ENCODE measurements around the gene SFXN5. TPM values are rescaled to one million over a fixed set of nuclear protein-coding genes. Genes with fewer than 3 reads are reported as not detected.

Gene SFXN5
- total RNA-seq, 1 experiment from 2014 or later: 27.8 TPM

DNA sequence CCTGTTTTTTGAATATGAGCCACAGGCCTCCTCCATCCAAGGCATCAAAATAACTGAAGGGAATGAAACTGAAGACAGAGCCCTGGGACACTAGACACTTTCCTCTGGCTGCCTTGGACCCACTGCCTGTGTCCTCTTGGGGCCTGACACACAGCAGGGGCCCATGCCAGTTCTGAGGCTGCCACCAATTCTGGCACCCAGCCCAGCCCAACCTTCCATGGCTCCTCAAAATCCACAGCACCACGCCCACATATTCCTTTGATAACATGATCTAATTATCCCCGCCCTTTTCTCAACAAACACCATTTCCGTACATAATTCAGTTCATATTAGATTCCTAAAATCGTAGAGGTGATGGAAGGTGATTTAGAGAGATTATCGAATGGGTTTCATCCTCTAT, 90.0 kb downstream of the SFXN5 start:
- Histone ChIP-seq H3K36me3 (ENCODE audit: control insufficient read depth, insufficient read depth, low read length) (no peaks in the 10 kb centered on the region), H3K4me1 (ENCODE audit: control insufficient read depth, insufficient read depth, low read length) (no peaks in the 10 kb centered on the region; the same call in 1 of the 2 replicates), H3K27ac (ENCODE audit: low read length) (no peak overlapping the region), H3K27me3 (ENCODE audit: control insufficient read depth, insufficient read depth, low read length) (no peaks in the 10 kb centered on the region), H3K4me3 (ENCODE audit: low read depth in 2 of 2, low read length in 2 of 2) (no peak overlapping the region), H3K9me3 (ENCODE audit: control insufficient read depth, insufficient read depth, low read depth, low read length) (no peaks in the 10 kb centered on the region)
- no TSS peak for BruUV-seq (replicated peaks)
- ATAC-seq (no peak), DNase-seq (ENCODE audit: low read depth, low spot score) (no peak)
- CTCF ChIA-PET: no interaction called here
- intact Hi-C loops (cut with micrococcal nuclease; ENCODE audit: unreplicated experiment) (no loop called here), in situ Hi-C loops (cut with HindIII; ENCODE audit: low pct_unique_long_range_greater_than_20kb, low sequenced_read_pairs) (no loop called here)
- TF ChIP-seq, protein P1, sequence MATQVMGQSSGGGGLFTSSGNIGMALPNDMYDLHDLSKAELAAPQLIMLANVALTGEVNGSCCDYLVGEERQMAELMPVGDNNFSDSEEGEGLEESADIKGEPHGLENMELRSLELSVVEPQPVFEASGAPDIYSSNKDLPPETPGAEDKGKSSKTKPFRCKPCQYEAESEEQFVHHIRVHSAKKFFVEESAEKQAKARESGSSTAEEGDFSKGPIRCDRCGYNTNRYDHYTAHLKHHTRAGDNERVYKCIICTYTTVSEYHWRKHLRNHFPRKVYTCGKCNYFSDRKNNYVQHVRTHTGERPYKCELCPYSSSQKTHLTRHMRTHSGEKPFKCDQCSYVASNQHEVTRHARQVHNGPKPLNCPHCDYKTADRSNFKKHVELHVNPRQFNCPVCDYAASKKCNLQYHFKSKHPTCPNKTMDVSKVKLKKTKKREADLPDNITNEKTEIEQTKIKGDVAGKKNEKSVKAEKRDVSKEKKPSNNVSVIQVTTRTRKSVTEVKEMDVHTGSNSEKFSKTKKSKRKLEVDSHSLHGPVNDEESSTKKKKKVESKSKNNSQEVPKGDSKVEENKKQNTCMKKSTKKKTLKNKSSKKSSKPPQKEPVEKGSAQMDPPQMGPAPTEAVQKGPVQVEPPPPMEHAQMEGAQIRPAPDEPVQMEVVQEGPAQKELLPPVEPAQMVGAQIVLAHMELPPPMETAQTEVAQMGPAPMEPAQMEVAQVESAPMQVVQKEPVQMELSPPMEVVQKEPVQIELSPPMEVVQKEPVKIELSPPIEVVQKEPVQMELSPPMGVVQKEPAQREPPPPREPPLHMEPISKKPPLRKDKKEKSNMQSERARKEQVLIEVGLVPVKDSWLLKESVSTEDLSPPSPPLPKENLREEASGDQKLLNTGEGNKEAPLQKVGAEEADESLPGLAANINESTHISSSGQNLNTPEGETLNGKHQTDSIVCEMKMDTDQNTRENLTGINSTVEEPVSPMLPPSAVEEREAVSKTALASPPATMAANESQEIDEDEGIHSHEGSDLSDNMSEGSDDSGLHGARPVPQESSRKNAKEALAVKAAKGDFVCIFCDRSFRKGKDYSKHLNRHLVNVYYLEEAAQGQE (IDR thresholded peaks at IDR 0.05; ENCODE audit: insufficient read depth in 1 of 2, low read depth in 2 of 2, low read length in 1 of 2): no peak
- POLR2A ChIA-PET: no interaction called here

DNA sequence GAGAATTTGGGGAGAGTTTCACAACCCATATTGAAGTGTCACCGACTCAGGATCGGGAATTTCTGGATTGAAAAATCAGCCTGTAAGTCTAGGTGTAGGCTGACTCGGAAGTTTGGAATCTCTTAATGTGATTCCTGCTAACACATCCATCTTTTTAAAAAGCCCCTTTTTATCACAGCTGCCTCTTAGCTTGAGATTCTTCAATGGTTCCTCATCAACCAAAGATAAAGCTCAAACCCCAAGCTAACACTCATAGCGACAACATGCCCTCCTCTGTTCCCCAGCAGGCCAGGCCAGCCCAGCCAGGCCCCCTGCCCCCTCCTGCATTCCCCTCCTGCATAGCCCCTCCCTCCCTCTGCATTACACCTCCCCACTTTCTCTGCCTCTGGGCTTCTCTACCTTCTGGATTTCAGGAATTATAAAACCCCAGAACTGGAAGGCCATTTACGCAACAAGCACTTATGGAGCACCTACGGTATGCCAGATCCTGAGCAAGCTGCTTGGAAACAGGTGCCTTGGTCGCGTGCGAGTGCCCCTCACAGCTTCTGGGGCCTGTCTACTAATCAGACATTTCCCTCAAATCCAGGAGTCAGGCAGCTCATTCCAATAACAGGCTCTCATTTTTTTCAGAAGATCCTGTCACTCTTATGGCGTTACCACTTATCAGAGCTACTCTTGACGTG, 90.8 kb downstream of the SFXN5 start:
- TF ChIP-seq SIN3A (IDR thresholded peaks at IDR 0.05; ENCODE audit: borderline replicate concordance, insufficient read depth, low read depth, low read length): no peak
- TF ChIP-seq POLR2AphosphoS5 (IDR thresholded peaks at IDR 0.05; ENCODE audit: low read depth, low read length): no peak
- no peak for TF ChIP-seq TCF7L2 (IDR thresholded peaks at IDR 0.05; ENCODE audit: low read depth, low read length)
- TF ChIP-seq, protein P2, sequence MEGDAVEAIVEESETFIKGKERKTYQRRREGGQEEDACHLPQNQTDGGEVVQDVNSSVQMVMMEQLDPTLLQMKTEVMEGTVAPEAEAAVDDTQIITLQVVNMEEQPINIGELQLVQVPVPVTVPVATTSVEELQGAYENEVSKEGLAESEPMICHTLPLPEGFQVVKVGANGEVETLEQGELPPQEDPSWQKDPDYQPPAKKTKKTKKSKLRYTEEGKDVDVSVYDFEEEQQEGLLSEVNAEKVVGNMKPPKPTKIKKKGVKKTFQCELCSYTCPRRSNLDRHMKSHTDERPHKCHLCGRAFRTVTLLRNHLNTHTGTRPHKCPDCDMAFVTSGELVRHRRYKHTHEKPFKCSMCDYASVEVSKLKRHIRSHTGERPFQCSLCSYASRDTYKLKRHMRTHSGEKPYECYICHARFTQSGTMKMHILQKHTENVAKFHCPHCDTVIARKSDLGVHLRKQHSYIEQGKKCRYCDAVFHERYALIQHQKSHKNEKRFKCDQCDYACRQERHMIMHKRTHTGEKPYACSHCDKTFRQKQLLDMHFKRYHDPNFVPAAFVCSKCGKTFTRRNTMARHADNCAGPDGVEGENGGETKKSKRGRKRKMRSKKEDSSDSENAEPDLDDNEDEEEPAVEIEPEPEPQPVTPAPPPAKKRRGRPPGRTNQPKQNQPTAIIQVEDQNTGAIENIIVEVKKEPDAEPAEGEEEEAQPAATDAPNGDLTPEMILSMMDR (IDR thresholded peaks at IDR 0.05): no peak
- TF ChIP-seq, protein P1 (IDR thresholded peaks at IDR 0.05; ENCODE audit: insufficient read depth in 1 of 2, low read depth in 2 of 2, low read length in 1 of 2): no peak
- CTCF ChIA-PET: interaction anchor here (0.9 kb wide), 1 partner anchor 87 kb away, joined by 4 read pairs; no protein-coding TSS in a partner anchor
- in situ Hi-C loops (cut with HindIII; ENCODE audit: low pct_unique_long_range_greater_than_20kb, low sequenced_read_pairs): no loop called here
- Histone ChIP-seq H3K27ac (ENCODE audit: low read length) (no peak overlapping the region), H3K4me3 (ENCODE audit: low read depth in 2 of 2, low read length in 2 of 2) (no peak overlapping the region), H3K27me3 (ENCODE audit: control insufficient read depth, insufficient read depth, low read length) (no peaks in the 10 kb centered on the region), H3K4me1 (ENCODE audit: control insufficient read depth, insufficient read depth, low read length) (no peaks in the 10 kb centered on the region; the same call in 1 of the 2 replicates), H3K36me3 (ENCODE audit: control insufficient read depth, insufficient read depth, low read length) (no peaks in the 10 kb centered on the region), H3K9me3 (ENCODE audit: control insufficient read depth, insufficient read depth, low read depth, low read length) (no peaks in the 10 kb centered on the region)
- intact Hi-C loops (cut with micrococcal nuclease; ENCODE audit: unreplicated experiment): no loop called here
- no peak; the same call in 1 of the 2 replicates for ATAC-seq
- no TSS peak for BruUV-seq (replicated peaks)
- POLR2A ChIA-PET: no interaction called here
- DNase-seq (ENCODE audit: low read depth, low spot score): no peak

Data from Panc1 (cell line).